DND-41 (cell line): ENCODE results near the gene TMEM269.

Source experiments
- EZH2 ChIP-seq: IDR thresholded peaks from 3 replicates; pipeline ENCODE4 v1.6.1; 2012; ENCODE audit warnings: borderline replicate concordance, low read depth, mild to moderate bottlenecking, moderate library complexity, low read length, inconsistent platforms; ENCODE audit not compliant: severe bottlenecking
- TF ChIP-seq, protein P1 (sequence below): IDR thresholded peaks from 2 replicates; pipeline ENCODE4 v1.5.1; 2012; ENCODE audit warnings: borderline replicate concordance, low read length, moderate library complexity, mild to moderate bottlenecking; ENCODE audit not compliant: poor library complexity, severe bottlenecking; ENCODE audit errors: extremely low read depth

DNA sequence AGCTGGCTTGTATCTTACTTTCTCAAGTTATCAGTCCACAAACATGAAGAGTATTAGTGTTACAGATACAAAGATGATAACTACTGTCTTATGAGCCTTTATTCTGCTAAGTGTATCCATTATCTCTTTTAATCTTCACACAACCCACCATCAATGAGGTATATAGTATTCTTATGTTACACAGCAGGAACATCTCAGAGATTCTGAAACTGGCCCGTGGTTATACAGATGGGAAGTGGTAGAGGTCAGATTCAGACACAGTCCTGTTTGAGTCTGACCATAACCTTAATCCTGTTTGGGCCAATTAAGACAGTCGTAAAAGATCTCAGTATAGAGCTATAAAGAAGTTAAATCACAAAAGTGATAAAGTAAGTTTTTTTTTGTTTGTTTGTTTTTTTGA lies 5.1 kb upstream of the TMEM269 start:
- no peak for TF ChIP-seq EZH2
- TF ChIP-seq, protein P1, sequence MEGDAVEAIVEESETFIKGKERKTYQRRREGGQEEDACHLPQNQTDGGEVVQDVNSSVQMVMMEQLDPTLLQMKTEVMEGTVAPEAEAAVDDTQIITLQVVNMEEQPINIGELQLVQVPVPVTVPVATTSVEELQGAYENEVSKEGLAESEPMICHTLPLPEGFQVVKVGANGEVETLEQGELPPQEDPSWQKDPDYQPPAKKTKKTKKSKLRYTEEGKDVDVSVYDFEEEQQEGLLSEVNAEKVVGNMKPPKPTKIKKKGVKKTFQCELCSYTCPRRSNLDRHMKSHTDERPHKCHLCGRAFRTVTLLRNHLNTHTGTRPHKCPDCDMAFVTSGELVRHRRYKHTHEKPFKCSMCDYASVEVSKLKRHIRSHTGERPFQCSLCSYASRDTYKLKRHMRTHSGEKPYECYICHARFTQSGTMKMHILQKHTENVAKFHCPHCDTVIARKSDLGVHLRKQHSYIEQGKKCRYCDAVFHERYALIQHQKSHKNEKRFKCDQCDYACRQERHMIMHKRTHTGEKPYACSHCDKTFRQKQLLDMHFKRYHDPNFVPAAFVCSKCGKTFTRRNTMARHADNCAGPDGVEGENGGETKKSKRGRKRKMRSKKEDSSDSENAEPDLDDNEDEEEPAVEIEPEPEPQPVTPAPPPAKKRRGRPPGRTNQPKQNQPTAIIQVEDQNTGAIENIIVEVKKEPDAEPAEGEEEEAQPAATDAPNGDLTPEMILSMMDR: no peak
